ENCODE results near the gene ULK2. TPM values are rescaled to one million over a fixed set of nuclear protein-coding genes. Genes with fewer than 3 reads are reported as not detected.

The ULK2 gene
- total RNA-seq, 1 experiment from 2014 or later: 5.1 TPM

DNA sequence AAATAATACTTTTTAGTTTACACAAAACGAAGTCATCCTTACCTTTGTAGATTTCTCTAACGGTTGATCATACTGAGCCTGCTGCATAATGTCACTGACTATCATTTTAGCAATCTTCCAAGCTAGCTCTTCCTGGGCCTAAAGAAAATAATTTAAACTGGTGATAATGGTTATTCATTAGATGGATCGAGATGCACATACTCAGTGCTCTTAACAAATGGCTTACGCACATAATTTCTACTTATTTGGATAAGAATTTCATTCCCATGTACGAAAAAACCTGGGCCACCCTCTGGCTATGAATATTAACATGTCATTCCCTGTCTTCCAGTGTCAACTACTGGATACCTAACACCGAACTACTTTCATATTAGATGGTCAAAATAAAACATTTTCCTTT lies 41.4 kb upstream of the ULK2 start:
- Mint-ChIP-seq H3K27me3 (ENCODE audit: low read depth) (no peaks in the 10 kb centered on the region), H3K9me3 (no peaks in the 10 kb centered on the region), H3K4me1 (peaks cover 10% of the 10 kb centered on the region), H3K27ac (no peak overlapping the region), H3K4me3 (no peak overlapping the region), H3K36me3 (peaks cover 46% of the 10 kb centered on the region)
- ATAC-seq (no peak), DNase-seq (ENCODE audit: low spot score) (no peak)
- POLR2A ChIA-PET: interaction anchor here (0.6 kb wide), 1 partner anchor 46 kb away, joined by 3 read pairs; no protein-coding TSS in a partner anchor
- CTCF ChIA-PET: no interaction called here
- TF ChIP-seq ZNF219 (CRISPR knock-in tag; IDR thresholded peaks at IDR 0.05; ENCODE audit: borderline replicate concordance) (no peak), HMGA2 (CRISPR knock-in tag; IDR thresholded peaks at IDR 0.05) (no peak), NR1H2 (CRISPR knock-in tag; IDR thresholded peaks at IDR 0.05) (no peak), SOX15 (CRISPR knock-in tag; IDR thresholded peaks at IDR 0.05) (no peak), ZBTB21 (CRISPR knock-in tag; IDR thresholded peaks at IDR 0.05; ENCODE audit: borderline replicate concordance) (no peak), JUN (CRISPR knock-in tag; IDR thresholded peaks at IDR 0.05) (no peak), JAZF1 (CRISPR knock-in tag; IDR thresholded peaks at IDR 0.05) (no peak), TEAD1 (CRISPR knock-in tag; IDR thresholded peaks at IDR 0.05) (no peak)
- TF ChIP-seq, protein P1, sequence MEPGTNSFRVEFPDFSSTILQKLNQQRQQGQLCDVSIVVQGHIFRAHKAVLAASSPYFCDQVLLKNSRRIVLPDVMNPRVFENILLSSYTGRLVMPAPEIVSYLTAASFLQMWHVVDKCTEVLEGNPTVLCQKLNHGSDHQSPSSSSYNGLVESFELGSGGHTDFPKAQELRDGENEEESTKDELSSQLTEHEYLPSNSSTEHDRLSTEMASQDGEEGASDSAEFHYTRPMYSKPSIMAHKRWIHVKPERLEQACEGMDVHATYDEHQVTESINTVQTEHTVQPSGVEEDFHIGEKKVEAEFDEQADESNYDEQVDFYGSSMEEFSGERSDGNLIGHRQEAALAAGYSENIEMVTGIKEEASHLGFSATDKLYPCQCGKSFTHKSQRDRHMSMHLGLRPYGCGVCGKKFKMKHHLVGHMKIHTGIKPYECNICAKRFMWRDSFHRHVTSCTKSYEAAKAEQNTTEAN (CRISPR knock-in tag; IDR thresholded peaks at IDR 0.05): no peak
- TF ChIP-seq, protein P2, sequence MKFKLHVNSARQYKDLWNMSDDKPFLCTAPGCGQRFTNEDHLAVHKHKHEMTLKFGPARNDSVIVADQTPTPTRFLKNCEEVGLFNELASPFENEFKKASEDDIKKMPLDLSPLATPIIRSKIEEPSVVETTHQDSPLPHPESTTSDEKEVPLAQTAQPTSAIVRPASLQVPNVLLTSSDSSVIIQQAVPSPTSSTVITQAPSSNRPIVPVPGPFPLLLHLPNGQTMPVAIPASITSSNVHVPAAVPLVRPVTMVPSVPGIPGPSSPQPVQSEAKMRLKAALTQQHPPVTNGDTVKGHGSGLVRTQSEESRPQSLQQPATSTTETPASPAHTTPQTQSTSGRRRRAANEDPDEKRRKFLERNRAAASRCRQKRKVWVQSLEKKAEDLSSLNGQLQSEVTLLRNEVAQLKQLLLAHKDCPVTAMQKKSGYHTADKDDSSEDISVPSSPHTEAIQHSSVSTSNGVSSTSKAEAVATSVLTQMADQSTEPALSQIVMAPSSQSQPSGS (CRISPR knock-in tag; IDR thresholded peaks at IDR 0.05; ENCODE audit: borderline replicate concordance, low read depth): no peak
- TF ChIP-seq, protein P3, sequence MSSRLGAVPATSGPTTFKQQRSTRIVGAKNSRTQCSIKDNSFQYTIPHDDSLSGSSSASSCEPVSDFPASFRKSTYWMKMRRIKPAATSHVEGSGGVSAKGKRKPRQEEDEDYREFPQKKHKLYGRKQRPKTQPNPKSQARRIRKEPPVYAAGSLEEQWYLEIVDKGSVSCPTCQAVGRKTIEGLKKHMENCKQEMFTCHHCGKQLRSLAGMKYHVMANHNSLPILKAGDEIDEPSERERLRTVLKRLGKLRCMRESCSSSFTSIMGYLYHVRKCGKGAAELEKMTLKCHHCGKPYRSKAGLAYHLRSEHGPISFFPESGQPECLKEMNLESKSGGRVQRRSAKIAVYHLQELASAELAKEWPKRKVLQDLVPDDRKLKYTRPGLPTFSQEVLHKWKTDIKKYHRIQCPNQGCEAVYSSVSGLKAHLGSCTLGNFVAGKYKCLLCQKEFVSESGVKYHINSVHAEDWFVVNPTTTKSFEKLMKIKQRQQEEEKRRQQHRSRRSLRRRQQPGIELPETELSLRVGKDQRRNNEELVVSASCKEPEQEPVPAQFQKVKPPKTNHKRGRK (CRISPR knock-in tag; IDR thresholded peaks at IDR 0.05; ENCODE audit: borderline replicate concordance): no peak
- TF ChIP-seq, protein P4, sequence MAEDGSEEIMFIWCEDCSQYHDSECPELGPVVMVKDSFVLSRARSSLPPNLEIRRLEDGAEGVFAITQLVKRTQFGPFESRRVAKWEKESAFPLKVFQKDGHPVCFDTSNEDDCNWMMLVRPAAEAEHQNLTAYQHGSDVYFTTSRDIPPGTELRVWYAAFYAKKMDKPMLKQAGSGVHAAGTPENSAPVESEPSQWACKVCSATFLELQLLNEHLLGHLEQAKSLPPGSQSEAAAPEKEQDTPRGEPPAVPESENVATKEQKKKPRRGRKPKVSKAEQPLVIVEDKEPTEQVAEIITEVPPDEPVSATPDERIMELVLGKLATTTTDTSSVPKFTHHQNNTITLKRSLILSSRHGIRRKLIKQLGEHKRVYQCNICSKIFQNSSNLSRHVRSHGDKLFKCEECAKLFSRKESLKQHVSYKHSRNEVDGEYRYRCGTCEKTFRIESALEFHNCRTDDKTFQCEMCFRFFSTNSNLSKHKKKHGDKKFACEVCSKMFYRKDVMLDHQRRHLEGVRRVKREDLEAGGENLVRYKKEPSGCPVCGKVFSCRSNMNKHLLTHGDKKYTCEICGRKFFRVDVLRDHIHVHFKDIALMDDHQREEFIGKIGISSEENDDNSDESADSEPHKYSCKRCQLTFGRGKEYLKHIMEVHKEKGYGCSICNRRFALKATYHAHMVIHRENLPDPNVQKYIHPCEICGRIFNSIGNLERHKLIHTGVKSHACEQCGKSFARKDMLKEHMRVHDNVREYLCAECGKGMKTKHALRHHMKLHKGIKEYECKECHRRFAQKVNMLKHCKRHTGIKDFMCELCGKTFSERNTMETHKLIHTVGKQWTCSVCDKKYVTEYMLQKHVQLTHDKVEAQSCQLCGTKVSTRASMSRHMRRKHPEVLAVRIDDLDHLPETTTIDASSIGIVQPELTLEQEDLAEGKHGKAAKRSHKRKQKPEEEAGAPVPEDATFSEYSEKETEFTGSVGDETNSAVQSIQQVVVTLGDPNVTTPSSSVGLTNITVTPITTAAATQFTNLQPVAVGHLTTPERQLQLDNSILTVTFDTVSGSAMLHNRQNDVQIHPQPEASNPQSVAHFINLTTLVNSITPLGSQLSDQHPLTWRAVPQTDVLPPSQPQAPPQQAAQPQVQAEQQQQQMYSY (CRISPR knock-in tag; IDR thresholded peaks at IDR 0.05): no peak

DNA sequence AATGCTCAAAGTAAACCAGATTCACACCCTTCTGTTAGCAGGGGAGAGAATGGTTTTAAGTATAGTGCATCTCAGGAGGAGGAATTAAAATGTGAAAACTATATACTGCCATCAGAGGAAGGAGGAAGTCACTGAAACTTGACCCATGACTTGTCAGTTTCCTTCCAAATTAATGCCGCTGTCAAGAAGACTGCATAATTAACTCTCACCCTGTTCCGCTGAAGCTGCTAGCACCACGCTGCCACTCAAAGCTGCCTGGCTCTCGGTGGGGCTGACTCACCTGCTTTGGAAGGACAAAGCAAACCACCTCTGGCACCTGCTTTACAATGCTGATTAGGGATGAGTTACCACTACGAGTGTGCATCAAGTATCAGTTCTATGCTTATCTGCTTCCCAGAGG lies 37.8 kb upstream of the ULK2 start:
- CTCF ChIA-PET: no interaction called here
- TF ChIP-seq JUN (CRISPR knock-in tag; IDR thresholded peaks at IDR 0.05) (no peak), MYBL2 (CRISPR knock-in tag; IDR thresholded peaks at IDR 0.05) (no peak), SOX15 (CRISPR knock-in tag; IDR thresholded peaks at IDR 0.05) (no peak), ZBTB21 (CRISPR knock-in tag; IDR thresholded peaks at IDR 0.05; ENCODE audit: borderline replicate concordance) (no peak), OVOL2 (CRISPR knock-in tag; IDR thresholded peaks at IDR 0.05; ENCODE audit: borderline replicate concordance) (no peak), ZNF317 (CRISPR knock-in tag; IDR thresholded peaks at IDR 0.05; ENCODE audit: borderline replicate concordance, low read depth) (no peak), TP53 (CRISPR knock-in tag; IDR thresholded peaks at IDR 0.05) (no peak), GRHL2 (CRISPR knock-in tag; IDR thresholded peaks at IDR 0.05; ENCODE audit: insufficient replicate concordance, severe bottlenecking) (no peak)
- TF ChIP-seq, protein P5, sequence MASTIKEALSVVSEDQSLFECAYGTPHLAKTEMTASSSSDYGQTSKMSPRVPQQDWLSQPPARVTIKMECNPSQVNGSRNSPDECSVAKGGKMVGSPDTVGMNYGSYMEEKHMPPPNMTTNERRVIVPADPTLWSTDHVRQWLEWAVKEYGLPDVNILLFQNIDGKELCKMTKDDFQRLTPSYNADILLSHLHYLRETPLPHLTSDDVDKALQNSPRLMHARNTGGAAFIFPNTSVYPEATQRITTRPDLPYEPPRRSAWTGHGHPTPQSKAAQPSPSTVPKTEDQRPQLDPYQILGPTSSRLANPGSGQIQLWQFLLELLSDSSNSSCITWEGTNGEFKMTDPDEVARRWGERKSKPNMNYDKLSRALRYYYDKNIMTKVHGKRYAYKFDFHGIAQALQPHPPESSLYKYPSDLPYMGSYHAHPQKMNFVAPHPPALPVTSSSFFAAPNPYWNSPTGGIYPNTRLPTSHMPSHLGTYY (CRISPR knock-in tag; IDR thresholded peaks at IDR 0.05): no peak
- TF ChIP-seq, protein P3 (CRISPR knock-in tag; IDR thresholded peaks at IDR 0.05; ENCODE audit: borderline replicate concordance): no peak
- TF ChIP-seq, protein P6, sequence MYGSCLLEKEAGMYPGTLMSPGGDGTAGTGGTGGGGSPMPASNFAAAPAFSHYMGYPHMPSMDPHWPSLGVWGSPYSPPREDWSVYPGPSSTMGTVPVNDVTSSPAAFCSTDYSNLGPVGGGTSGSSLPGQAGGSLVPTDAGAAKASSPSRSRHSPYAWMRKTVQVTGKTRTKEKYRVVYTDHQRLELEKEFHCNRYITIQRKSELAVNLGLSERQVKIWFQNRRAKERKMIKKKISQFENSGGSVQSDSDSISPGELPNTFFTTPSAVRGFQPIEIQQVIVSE (CRISPR knock-in tag; IDR thresholded peaks at IDR 0.05; ENCODE audit: borderline replicate concordance): no peak
- TF ChIP-seq, protein P7, sequence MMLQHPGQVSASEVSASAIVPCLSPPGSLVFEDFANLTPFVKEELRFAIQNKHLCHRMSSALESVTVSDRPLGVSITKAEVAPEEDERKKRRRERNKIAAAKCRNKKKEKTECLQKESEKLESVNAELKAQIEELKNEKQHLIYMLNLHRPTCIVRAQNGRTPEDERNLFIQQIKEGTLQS (CRISPR knock-in tag; conservative IDR thresholded peaks at IDR 0.05): no peak
- TF ChIP-seq, protein P2 (CRISPR knock-in tag; IDR thresholded peaks at IDR 0.05; ENCODE audit: borderline replicate concordance, low read depth): no peak

More for the DNA sequence above, 37.8 kb upstream of the ULK2 start:
- POLR2A ChIA-PET: no interaction called here
- Mint-ChIP-seq H3K4me1 (no peaks in the 10 kb centered on the region), H3K27ac (no peak overlapping the region), H3K27me3 (ENCODE audit: low read depth) (no peaks in the 10 kb centered on the region), H3K9me3 (no peaks in the 10 kb centered on the region), H3K4me3 (no peak overlapping the region), H3K36me3 (peaks cover 59% of the 10 kb centered on the region)
- no peak for ATAC-seq
- DNase-seq (ENCODE audit: low spot score): no peak
